WTC11 (cell line): ENCODE data around the gene BTBD2. TPM values are rescaled to one million over a fixed set of nuclear protein-coding genes. Genes with fewer than 3 reads are reported as not detected.

Experiments used
- ATAC-seq: fragments of 200-7000 bp; cut with Tn5 transposase; 2 replicates; pipeline ENCODE4 v1.10.0; 2021; ENCODE audit warnings: mild to moderate bottlenecking, moderate library complexity
- CTCF ChIA-PET: fragments of 300-600 bp; sonication (Branson Sonifier 250); formaldehyde crosslinking; loops from one replicate; lab custom pipeline; 2021; ENCODE audit warnings: antibody characterized with exemption; lab: Charles Lee
- POLR2A ChIA-PET: fragments of 350-600 bp; sonication (Branson Sonifier 250); formaldehyde crosslinking; loops from one replicate; lab custom pipeline; 2021; ENCODE audit warnings: antibody characterized with exemption; lab: Charles Lee
- DNase-seq: peaks from one replicate; pipeline ENCODE4 v3.0.0; 2021; ENCODE audit warnings: low spot score
- H3K27ac Mint-ChIP-seq: 2 replicates; pipeline ENCODE4 v1.8.0; 2021; ENCODE audit warnings: mixed read lengths
- H3K27me3 Mint-ChIP-seq: 2 replicates; pipeline ENCODE4 v1.8.0; 2021; ENCODE audit warnings: low read depth, mild to moderate bottlenecking, moderate library complexity, mixed read lengths
- H3K36me3 Mint-ChIP-seq: 2 replicates; pipeline ENCODE4 v1.8.0; 2021; ENCODE audit warnings: mixed read lengths
- H3K4me1 Mint-ChIP-seq: 2 replicates; pipeline ENCODE4 v1.8.0; 2022; ENCODE audit warnings: mixed read lengths
- H3K4me3 Mint-ChIP-seq: 2 replicates; pipeline ENCODE4 v1.8.0; 2021; ENCODE audit warnings: mild to moderate bottlenecking, moderate library complexity, mixed read lengths
- H3K9me3 Mint-ChIP-seq: 2 replicates; pipeline ENCODE4 v1.8.0; 2021; ENCODE audit warnings: mixed read lengths
- ATF1 ChIP-seq: sonication (generic); formaldehyde crosslinking; IDR thresholded peaks from 2 replicates; pipeline ENCODE4 v1.8.1; 2023; ENCODE audit warnings: mild to moderate bottlenecking, moderate library complexity, missing genetic modification reagents
- CBFB ChIP-seq: sonication (generic); formaldehyde crosslinking; IDR thresholded peaks from 2 replicates; pipeline ENCODE4 v1.8.1; 2022; ENCODE audit warnings: mild to moderate bottlenecking, low read depth, missing genetic modification reagents
- E2F1 ChIP-seq: sonication (generic); formaldehyde crosslinking; IDR thresholded peaks from 2 replicates; pipeline ENCODE4 v1.8.0; 2022; ENCODE audit warnings: mild to moderate bottlenecking, missing genetic modification reagents
- E2F5 ChIP-seq: sonication (generic); formaldehyde crosslinking; IDR thresholded peaks from 2 replicates; pipeline ENCODE4 v1.8.1; 2022; ENCODE audit warnings: mild to moderate bottlenecking, moderate library complexity, missing genetic modification reagents
- ERG ChIP-seq: fragments of 250-450 bp; sonication (Bioruptor Pico); IDR thresholded peaks from 2 replicates; pipeline ENCODE4 v1.8.0; 2021; ENCODE audit warnings: mild to moderate bottlenecking
- FOXJ3 ChIP-seq: sonication (generic); formaldehyde crosslinking; IDR thresholded peaks from 2 replicates; pipeline ENCODE4 v1.9.0; 2021; ENCODE audit warnings: missing genetic modification reagents, mild to moderate bottlenecking, borderline replicate concordance
- FOXP1 ChIP-seq: sonication (generic); formaldehyde crosslinking; IDR thresholded peaks from 2 replicates; pipeline ENCODE4 v1.8.0; 2022; ENCODE audit warnings: missing genetic modification reagents, mild to moderate bottlenecking, moderate library complexity, borderline replicate concordance
- FOXP4 ChIP-seq: sonication (generic); formaldehyde crosslinking; IDR thresholded peaks from 2 replicates; pipeline ENCODE4 v1.8.0; 2022; ENCODE audit warnings: mild to moderate bottlenecking, missing genetic modification reagents
- HMGA2 ChIP-seq: fragments of 250-450 bp; sonication (Bioruptor Pico); IDR thresholded peaks from 2 replicates; pipeline ENCODE4 v1.4.0; 2021; ENCODE audit warnings: mild to moderate bottlenecking, moderate library complexity
- HMGXB4 ChIP-seq: sonication (generic); formaldehyde crosslinking; IDR thresholded peaks from 2 replicates; pipeline ENCODE4 v1.8.1; 2023; ENCODE audit warnings: mild to moderate bottlenecking, moderate library complexity, missing genetic modification reagents
- KAT7 ChIP-seq: sonication (generic); formaldehyde crosslinking; IDR thresholded peaks from 2 replicates; pipeline ENCODE4 v1.8.1; 2023; ENCODE audit warnings: missing genetic modification reagents, mild to moderate bottlenecking, borderline replicate concordance
- MXD4 ChIP-seq: fragments of 250-450 bp; sonication (Bioruptor Pico); IDR thresholded peaks from 2 replicates; pipeline ENCODE4 v1.8.0; 2021; ENCODE audit warnings: mild to moderate bottlenecking, moderate library complexity, borderline replicate concordance
- NR1H2 ChIP-seq: sonication (generic); formaldehyde crosslinking; IDR thresholded peaks from 2 replicates; pipeline ENCODE4 v1.9.0; 2021; ENCODE audit warnings: mild to moderate bottlenecking, moderate library complexity, missing genetic modification reagents
- NR3C1 ChIP-seq: sonication (generic); formaldehyde crosslinking; conservative IDR thresholded peaks from 2 replicates; pipeline ENCODE4 v1.8.1; 2023; ENCODE audit warnings: low read depth, mild to moderate bottlenecking, missing genetic modification reagents
- RELA ChIP-seq: sonication (generic); formaldehyde crosslinking; IDR thresholded peaks from 2 replicates; pipeline ENCODE4 v1.8.1; 2022; ENCODE audit warnings: missing genetic modification reagents, mild to moderate bottlenecking, borderline replicate concordance
- SMAD4 ChIP-seq: sonication (generic); formaldehyde crosslinking; IDR thresholded peaks from 2 replicates; pipeline ENCODE4 v1.8.0; 2022; ENCODE audit warnings: mild to moderate bottlenecking, missing genetic modification reagents
- ZBTB21 ChIP-seq: sonication (generic); formaldehyde crosslinking; IDR thresholded peaks from 2 replicates; pipeline ENCODE4 v1.8.1; 2023; ENCODE audit warnings: mild to moderate bottlenecking, missing genetic modification reagents, borderline replicate concordance
- ZNF138 ChIP-seq: sonication (generic); formaldehyde crosslinking; conservative IDR thresholded peaks from 2 replicates; pipeline ENCODE4 v1.8.1; 2022; ENCODE audit warnings: mild to moderate bottlenecking, moderate library complexity, missing genetic modification reagents
- ZNF219 ChIP-seq: sonication (generic); formaldehyde crosslinking; IDR thresholded peaks from 2 replicates; pipeline ENCODE4 v1.8.0; 2023; ENCODE audit warnings: missing genetic modification reagents, mild to moderate bottlenecking, borderline replicate concordance
- ZNF396 ChIP-seq: fragments of 250-450 bp; sonication (Bioruptor Pico); IDR thresholded peaks from 2 replicates; pipeline ENCODE4 v1.8.0; 2021; ENCODE audit warnings: mild to moderate bottlenecking, moderate library complexity, borderline replicate concordance
- ZNF416 ChIP-seq: fragments of 250-450 bp; sonication (Bioruptor Pico); IDR thresholded peaks from 2 replicates; pipeline ENCODE4 v1.9.0; 2021; ENCODE audit warnings: mild to moderate bottlenecking, inconsistent platforms
- ZNF423 ChIP-seq: fragments of 250-450 bp; sonication (Bioruptor Pico); IDR thresholded peaks from 2 replicates; pipeline ENCODE4 v2.1.2; 2022; ENCODE audit warnings: mild to moderate bottlenecking, moderate library complexity
- ZNF425 ChIP-seq: fragments of 250-450 bp; sonication (Bioruptor Pico); conservative IDR thresholded peaks from 2 replicates; pipeline ENCODE4 v1.9.0; 2021; ENCODE audit warnings: mild to moderate bottlenecking
- ZSCAN18 ChIP-seq: fragments of 250-450 bp; sonication (Bioruptor Pico); IDR thresholded peaks from 2 replicates; pipeline ENCODE4 v2.1.2; 2022; ENCODE audit warnings: mild to moderate bottlenecking, moderate library complexity
- total RNA-seq: library from RNA; stranded (reverse); gene quantifications from 3 replicates; pipeline ENCODE4 v1.2.3, GENCODE V29; 2021

Gene BTBD2
- total RNA-seq, 1 experiment from 2014 or later: 106 TPM

GRCh38 chr19:2054763-2055162 lies 39.2 kb upstream of the BTBD2 start:
- ATAC-seq (no peak), DNase-seq (no peak)
- Mint-ChIP-seq H3K9me3 (no peaks in the 10 kb centered on the region), H3K4me3 (no peak overlapping the region)
- CTCF ChIA-PET: interaction anchor here (1.3 to 1.5 kb wide), 2 partner anchors 13 to 22 kb away, joined by 3 to 4 read pairs; no protein-coding TSS in a partner anchor
- no peak for TF ChIP-seq ZNF416
- TF ChIP-seq HMGA2 (CRISPR knock-in tag): no peak
- TF ChIP-seq NR1H2 (CRISPR knock-in tag): no peak
- no peak for TF ChIP-seq ZNF138 (CRISPR knock-in tag)
- no peak for TF ChIP-seq KAT7 (CRISPR knock-in tag)
- TF ChIP-seq RELA: no peak
- no peak for TF ChIP-seq CBFB
- TF ChIP-seq SMAD4 (CRISPR knock-in tag): no peak
- TF ChIP-seq MXD4: no peak
- TF ChIP-seq FOXP4 (CRISPR knock-in tag): no peak
- TF ChIP-seq E2F5 (CRISPR knock-in tag): no peak
- TF ChIP-seq FOXP1: no peak
- TF ChIP-seq ATF1 (CRISPR knock-in tag): no peak
- TF ChIP-seq ZNF219: no peak
- no peak for TF ChIP-seq FOXJ3
- no peak for TF ChIP-seq E2F1 (CRISPR knock-in tag)
- TF ChIP-seq, all 79 proteins: peak for 0
- no peak overlapping the region for H3K27ac Mint-ChIP-seq
- POLR2A ChIA-PET: no interaction called here
- H3K36me3 Mint-ChIP-seq: no peaks in the 10 kb centered on the region
- H3K4me1 Mint-ChIP-seq: peaks cover 17% of the 10 kb centered on the region
- H3K27me3 Mint-ChIP-seq: no peaks in the 10 kb centered on the region

- no peaks in the 10 kb centered on the region for H3K9me3 Mint-ChIP-seq
- ATAC-seq (no peak), DNase-seq (no peak)
- H3K36me3 Mint-ChIP-seq: no peaks in the 10 kb centered on the region
- ChIA-PET POLR2A (no interaction called here), CTCF (interaction anchor here (1.5 kb wide), 1 partner anchor 21 kb away, joined by 4 read pairs; no protein-coding TSS in a partner anchor)
- no peaks in the 10 kb centered on the region for H3K27me3 Mint-ChIP-seq
- TF ChIP-seq NR3C1 (CRISPR knock-in tag) (no peak), ZNF425 (CRISPR knock-in tag) (no peak), ZNF396 (CRISPR knock-in tag) (no peak), ZBTB21 (CRISPR knock-in tag) (no peak), ZNF138 (CRISPR knock-in tag) (no peak), ERG (CRISPR knock-in tag) (no peak), ZSCAN18 (CRISPR knock-in tag) (no peak), CBFB (no peak), HMGXB4 (no peak), ZNF416 (no peak), ZNF423 (no peak), ZNF219 (no peak), ATF1 (CRISPR knock-in tag) (no peak)
- no peak overlapping the region for H3K27ac Mint-ChIP-seq
- no peak overlapping the region for H3K4me3 Mint-ChIP-seq
- H3K4me1 Mint-ChIP-seq: peaks cover 17% of the 10 kb centered on the region
Measured at GRCh38 chr19:2053601-2054389, 38.3 kb upstream of the BTBD2 start.
